Skin epidermis (tissue), 12 donors: ENCODE data around the gene SPPL2B.
A peak's percentile ranks its signal among the peaks of the same experiment; 100 is the strongest.

Experiments used
- H3K27ac ChIP-seq, 21 experiments: fragments of 200-600 bp; sonication (generic) in 11 of 21; one replicate each; pipeline ENCODE4 v1.5.0; 2020; ENCODE audit warnings: mild to moderate bottlenecking in 3 of 21, inconsistent platforms in 2 of 21, moderate library complexity in 2 of 21
- H3K4me3 ChIP-seq, 7 experiments: fragments of 200-600 bp; sonication (generic) in 2 of 7; one replicate each; pipeline ENCODE4 v1.5.0; 2020; ENCODE audit warnings: inconsistent platforms in 2 of 7, mild to moderate bottlenecking in 2 of 7, moderate library complexity in 1 of 7

SPPL2B gene, protein sequence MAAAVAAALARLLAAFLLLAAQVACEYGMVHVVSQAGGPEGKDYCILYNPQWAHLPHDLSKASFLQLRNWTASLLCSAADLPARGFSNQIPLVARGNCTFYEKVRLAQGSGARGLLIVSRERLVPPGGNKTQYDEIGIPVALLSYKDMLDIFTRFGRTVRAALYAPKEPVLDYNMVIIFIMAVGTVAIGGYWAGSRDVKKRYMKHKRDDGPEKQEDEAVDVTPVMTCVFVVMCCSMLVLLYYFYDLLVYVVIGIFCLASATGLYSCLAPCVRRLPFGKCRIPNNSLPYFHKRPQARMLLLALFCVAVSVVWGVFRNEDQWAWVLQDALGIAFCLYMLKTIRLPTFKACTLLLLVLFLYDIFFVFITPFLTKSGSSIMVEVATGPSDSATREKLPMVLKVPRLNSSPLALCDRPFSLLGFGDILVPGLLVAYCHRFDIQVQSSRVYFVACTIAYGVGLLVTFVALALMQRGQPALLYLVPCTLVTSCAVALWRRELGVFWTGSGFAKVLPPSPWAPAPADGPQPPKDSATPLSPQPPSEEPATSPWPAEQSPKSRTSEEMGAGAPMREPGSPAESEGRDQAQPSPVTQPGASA

DNA sequence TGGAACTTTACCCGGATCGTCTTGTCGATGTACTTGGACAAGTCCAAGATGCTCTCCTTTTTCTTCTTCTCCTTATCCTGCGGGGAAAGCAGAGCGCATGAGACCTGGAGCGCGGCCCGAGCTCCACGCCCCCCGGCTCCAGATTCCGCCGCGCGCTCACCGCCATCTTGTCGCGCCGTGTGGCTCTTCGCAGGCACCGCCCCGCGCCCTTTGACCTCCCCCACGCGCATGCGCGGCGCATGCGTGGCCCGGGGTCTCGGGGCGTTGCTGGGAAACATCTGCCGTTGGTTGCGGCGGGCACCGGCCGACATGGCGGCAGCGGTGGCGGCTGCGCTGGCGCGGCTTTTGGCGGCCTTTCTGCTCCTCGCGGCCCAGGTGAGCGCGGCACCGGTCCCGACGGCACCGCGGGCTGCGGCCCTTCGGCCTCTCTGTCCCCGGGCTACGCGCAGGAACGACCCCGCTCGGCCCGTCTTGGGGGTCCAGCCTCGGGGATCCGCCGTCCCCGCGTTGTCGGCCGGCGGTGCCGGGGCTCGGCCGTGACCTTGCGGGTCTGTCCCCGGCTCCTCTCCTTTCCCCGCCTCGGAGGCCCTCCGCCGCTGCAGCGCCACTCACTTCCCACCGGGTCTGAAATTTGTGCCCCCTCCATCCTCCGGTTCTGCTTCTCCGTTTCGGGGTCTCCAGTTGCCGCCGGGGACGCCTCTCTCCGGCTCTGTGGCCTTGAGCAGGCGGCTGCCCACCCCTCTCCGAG lies at the start of gene SPPL2B, which contains the start of gene LSM7:
TSS of gene SPPL2B (plus strand) at position 284 of the 748 bp plus-strand sequence. CDS start at position 310, 26 bp downstream.
TSS of gene LSM7 (minus strand) at position 186 of the 748 bp plus-strand sequence. CDS start at position 166, 20 bp downstream.
- peak within 1 kb of the TSS; percentile 32 to 96 (median 88) for H3K27ac ChIP-seq

DNA sequence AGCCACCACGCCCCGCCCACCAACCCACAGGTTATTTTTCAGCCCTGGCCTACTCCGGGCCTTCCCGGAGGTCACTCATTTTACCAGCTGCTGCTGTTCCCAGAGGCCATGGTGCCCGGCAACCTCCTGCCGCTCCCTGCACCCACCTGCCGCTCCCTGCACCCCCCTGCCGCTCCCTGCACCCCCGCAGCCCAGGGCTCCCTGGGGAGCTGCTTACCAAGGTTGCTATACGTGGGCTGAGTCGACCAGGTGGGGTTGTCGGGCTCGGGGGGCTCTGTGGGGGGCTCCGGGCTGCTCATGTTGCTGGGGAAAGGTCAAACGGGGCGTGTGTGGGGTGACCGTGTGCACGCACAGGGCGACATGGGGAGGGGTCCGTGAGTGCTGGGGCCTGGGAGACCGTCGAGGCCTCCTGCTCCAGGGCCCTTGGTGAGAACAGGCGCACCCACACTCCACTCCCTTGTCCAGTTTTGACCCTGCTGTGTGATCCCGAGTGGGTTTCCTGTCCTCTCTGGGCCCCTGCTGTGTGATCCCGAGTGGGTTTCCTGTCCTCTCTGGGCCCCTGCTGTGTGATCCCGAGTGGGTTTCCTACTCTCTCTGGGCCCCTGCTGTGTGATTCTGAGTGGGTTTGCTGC lies 47.7 kb upstream of the SPPL2B start:
- H3K4me3 ChIP-seq, result no peak overlapping the region
- H3K27ac ChIP-seq, result no peak overlapping the region

More for the DNA sequence above, at the start of gene SPPL2B, which contains the start of gene LSM7:
- peak within 1 kb of the TSS; percentile 78 to 99 (median 87) for H3K4me3 ChIP-seq

DNA sequence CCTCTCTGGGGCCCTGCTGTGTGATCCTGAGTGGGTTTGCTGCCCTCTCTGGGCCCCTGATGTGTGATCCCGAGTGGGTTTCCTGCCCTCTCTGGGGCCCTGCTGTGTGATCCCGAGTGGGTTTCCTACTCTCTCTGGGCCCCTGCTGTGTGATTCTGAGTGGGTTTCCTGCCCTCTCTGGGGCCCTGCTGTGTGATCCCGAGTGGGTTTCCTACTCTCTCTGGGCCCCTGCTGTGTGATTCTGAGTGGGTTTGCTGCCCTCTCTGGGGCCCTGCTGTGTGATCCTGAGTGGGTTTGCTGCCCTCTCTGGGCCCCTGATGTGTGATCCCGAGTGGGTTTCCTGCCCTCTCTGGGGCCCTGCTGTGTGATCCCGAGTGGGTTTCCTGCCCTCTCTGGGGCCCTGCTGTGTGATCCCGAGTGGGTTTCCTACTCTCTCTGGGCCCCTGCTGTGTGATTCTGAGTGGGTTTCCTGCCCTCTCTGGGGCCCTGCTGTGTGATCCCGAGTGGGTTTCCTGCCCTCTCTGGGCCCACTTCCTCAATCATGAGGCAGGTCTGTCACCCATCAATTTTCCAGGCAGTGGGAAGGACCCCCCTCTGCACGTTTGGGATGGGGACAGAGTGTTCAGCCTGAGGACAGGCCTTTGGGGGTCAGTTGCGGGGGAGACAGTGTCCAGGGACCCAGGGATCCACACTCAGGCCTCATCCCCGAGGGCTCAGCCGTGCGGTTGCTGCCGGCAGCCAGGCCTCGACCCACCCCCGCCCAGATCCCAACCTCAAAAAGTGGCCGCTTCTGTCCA lies 47.0 kb upstream of the SPPL2B start:
- Histone ChIP-seq H3K27ac (peak overlapping the region in 15 of 21 experiments; percentile 12 to 72 (median 50)), H3K4me3 (peak overlapping the region in 4 of 7 experiments; percentile 11 to 32 (median 20))

DNA sequence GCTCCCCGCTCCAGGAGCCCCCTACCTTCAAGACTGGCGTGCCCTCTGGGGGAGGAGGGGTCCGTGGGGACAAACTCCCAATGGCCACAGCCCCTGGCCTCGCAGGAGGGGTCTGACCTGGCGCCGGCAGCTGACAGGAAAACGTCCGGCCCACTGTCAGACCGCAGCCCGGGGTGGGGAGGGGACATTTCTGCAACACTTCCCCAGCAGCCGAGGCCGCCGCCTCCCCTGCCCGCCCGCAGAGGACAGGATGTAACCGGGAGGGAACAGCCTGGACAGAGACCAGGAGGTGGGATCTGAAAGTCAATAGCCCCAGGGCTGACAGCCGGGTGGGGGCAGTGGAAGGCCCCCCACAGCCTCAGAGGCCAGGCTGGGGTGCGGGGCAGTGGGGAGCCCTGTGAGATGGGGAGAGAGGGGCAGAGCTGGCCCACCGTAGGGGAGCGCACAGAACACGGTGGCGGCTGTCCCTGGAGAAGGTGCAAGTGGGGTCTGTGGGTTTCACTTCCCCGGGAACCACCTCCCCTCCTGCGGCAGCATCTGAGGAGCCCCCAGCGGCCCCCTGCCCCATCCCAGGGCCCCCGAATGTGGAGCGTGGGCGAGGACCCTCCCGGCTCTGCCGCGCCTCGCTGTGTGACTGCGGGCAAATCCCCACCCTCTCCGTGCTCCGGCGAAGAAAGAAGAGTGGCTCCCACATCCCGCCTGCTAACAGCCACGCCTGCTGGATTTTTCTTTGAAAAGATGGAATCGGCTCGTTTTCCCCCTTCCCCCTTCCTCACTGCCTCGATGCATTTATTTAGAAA lies 46.2 kb upstream of the SPPL2B start, which contains the start of gene PEAK3:
TSS of gene PEAK3 (minus strand) at position 114 of the 800 bp plus-strand sequence. CDS start 1,244 bp downstream, outside the sequence.
- Histone ChIP-seq H3K27ac (peak within 1 kb of the TSS in 15 of 21 experiments; percentile 12 to 72 (median 50)), H3K4me3 (peak within 1 kb of the TSS in 4 of 7 experiments; percentile 11 to 32 (median 20))

DNA sequence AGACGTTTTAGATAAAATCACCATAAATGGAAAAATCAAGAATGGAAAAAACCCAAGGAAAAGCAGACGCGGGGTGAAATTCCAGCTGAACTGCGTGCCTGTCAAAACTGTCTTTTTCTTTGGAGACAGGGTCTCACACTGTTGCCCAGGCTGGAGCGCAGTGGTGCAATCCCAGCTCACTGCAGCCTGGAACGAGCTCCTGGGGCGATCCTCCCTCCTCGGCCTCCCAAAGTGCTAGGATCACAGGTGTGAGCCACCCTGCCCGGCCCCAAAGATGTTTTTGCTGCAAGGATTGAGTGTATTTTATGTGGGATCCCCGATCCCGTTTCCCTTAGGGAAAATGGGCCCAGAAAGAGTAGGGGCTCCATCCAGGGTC lies 45.6 kb upstream of the SPPL2B start:
- Histone ChIP-seq H3K4me3 (peak overlapping the region in 1 of 7 experiments; percentile 11), H3K27ac (peak overlapping the region in 4 of 21 experiments; percentile 42 to 72 (median 58))

DNA sequence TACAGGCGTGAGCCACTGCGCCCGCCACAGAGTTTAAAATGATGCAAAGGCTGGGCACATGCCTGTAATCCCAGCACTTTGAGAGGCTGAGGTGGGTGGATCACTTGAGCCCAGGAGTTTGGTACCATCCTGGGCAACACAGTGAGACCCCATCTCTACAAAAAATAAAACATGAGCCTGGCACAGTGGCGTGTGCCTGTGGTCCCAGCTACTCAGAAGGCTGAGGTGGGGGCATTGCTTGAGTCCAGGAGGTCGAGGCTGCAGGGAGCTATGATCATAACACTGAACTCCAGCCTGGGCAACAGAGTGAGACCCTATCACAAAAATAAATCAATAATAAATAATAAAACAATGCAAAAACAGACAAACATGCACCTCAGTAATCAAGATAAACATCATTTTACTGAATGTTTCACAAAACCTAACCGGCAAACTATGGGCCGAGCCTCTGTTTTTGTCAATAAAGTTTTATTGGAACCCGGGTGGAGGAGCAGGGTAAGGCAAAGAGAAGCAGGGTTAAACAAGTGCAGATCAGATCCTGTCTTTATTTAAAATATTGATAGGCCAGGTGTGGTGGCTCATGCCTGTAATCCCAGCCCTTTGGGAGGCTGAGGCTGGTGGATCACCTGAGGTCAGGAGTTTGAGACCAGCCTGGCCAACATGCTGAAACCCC lies 44.5 kb upstream of the SPPL2B start:
- no peak overlapping the region for H3K4me3 ChIP-seq
- H3K27ac ChIP-seq, result no peak overlapping the region

DNA sequence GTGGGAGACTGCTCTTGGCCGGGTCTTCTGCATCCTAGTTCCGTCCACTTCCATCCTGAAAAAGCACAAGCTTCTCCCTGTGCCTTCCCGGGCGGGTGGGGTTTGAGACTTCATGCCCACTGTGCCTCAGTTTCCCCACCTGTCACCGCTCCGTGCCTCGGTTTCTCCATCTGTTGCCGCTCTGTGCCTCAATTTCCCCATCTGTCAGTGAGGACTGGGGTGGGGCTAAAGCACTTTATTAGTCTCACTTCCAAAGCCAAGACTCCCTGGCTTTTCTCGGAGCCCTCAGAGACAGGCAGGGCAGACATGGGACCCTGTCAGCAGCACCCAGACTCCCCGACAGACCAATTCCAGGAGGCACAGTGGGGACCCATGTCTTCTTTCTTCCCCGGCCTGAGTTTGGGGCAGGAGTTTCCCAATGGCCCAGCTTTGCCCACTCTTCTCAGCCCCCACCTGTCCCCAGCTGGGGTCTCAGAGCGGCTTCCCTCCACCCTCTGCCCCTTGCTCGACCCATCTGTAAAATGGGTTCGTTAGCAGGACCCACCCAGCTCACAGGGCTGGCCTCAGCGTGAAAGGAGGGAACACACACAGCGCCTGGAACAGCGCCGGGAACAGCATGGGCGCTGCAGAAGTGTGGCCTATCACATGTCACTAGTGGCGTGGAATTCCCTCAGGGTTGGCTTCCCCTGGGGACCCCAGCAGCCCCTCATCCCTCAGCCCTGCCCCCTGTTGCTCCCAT lies 41.9 kb upstream of the SPPL2B start:
- Histone ChIP-seq H3K27ac (no peak overlapping the region), H3K4me3 (no peak overlapping the region)

DNA sequence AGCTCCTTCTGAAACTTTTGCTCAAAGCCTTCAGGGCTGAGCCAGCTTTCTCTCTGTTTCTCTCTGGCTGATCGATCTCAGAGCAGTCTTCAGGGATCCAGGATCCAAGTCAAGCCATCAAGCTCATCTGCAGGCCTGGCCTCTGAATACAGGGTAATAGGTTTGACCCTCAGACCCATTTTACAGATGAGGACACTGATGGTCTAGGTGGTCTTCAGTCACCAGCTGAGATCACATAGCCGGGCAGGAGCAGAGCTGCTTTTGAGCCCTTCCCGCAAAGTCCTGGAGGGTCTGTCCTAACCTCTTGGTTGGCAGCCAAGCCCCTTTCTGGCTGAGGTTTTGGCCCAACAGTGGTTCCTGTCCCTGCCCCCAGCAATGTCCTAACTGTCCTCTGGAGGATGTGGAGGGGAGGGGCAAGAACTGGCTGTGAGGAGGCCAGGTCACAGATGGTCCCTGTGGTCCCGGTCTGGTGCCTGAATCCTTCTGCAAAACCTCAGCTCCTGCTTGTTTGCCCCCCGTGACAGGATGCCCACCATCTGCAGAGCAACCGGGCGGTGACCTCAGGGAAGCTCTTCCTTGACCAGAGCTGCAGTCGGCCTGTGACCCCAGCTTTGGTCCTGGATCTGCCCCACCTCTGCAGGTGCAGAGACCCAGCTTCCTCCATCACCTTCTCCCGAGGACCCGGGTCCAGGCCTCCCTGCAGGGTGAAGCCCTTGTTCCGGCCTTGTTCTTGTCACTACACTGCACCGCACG lies 40.7 kb upstream of the SPPL2B start:
- peak overlapping the region in 3 of 21 experiments; percentile 2 to 81 (median 8) for H3K27ac ChIP-seq
- H3K4me3 ChIP-seq, result no peak overlapping the region

DNA sequence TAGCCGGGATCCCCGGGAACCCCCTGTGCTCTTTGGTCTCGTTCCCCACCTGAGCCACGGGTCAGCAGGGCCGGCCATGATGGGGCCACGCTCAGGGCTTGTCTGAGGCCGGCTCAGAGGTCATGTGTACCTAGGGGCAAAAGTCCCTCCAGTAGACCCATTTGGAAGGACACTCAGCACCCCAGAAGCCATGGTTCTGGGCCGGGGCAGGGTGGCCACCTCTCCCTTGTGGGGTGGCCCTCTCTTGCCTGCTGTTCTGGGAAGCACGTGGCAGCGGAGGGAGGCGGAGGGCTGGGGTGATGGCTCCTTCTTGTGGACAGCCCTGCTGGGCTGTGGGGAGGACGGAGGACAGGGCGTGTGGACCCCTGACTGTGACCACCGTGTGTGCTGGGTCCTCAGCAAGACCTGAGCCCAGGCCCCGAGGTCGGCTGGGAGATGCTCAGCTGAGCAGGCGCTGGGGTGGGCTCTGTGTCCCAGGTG lies 40.1 kb upstream of the SPPL2B start:
- Histone ChIP-seq H3K27ac (peak overlapping the region in 7 of 21 experiments; percentile 12 to 86 (median 69)), H3K4me3 (no peak overlapping the region)

DNA sequence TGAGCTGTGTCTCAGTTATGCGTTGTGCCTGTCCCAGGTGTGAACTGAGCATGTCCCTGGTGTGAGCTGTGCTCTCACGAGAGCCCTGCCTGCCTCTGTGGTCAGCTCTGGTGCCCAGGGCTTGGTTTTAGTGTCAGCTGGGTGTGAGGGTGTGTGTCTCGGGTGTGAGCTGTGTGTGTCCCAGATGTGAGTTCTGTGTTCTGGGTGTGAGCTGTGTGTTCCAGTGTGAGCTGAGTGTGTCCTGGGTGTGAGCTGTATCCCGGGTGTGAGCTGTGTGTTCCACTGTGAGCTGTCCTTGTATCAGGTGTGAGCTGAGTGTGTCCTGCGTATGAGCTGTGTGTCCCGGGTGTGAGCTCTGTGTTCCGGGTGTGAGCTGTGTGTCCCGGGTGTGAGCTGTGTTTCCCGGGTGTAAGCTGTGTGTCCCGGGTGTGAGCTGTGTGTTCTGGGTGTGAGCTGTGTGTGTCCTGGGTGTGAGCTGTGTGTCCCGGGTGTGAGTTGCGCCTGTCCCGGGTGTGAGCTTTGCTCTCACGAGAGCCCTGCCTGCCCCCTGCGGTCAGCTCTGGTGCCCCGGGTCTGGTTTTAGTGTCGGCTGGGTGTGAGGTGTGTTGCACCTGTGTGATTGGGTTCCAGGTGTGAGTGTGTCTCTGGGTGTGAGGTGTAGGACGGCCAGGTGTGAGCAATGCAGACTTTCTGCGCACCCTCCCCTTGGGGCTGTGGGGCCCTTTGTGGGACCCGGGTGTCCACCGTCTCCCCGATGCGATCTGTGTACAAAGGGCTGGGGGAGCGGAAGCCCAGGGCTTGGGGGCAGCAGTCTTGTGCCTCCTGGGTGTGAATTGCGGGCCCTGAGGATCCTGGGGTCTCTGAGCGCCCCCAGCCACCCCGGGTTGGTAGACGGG lies 39.4 kb upstream of the SPPL2B start:
- H3K27ac ChIP-seq, result peak overlapping the region in 15 of 21 experiments; percentile 12 to 86 (median 74)
- peak overlapping the region in 6 of 7 experiments; percentile 33 to 43 (median 40) for H3K4me3 ChIP-seq

DNA sequence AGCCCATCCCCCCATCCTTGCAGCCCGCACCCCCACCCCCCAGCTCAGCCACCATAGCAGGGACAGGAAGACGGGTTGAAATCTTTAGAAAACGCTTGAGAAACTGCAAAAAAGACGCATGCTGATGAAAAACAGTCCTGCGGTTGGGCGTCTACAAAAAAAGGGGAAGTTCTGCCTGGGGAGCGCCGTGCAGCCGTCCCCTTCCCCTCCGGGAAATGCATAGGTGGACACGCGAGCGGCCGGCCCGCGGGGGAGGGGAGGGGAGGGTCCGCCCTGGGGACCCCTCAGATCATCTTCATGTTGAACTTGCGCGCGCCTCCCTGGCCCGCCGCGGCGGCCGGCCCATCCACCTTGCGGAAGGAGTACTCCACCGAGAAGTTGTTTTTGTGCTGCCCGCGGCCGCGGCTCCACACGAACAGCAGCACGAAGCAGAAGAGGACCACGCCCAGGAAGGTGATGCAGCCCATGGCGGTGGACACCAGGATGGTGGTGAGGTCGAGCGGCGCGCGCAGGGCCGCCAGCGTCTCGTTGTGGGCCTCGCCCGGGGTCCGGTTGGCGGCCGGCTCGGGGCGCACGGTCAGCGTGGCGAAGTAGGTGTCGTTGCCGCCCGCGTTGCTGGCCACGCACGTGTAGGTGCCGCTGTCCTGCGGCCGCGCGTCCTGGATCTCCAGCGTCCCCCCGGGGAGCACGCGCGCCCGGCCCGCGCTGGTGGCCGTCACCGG lies 38.6 kb upstream of the SPPL2B start:
- peak overlapping the region; percentile 29 to 43 (median 37) for H3K4me3 ChIP-seq
- peak overlapping the region in 17 of 21 experiments; percentile 19 to 86 (median 69) for H3K27ac ChIP-seq

DNA sequence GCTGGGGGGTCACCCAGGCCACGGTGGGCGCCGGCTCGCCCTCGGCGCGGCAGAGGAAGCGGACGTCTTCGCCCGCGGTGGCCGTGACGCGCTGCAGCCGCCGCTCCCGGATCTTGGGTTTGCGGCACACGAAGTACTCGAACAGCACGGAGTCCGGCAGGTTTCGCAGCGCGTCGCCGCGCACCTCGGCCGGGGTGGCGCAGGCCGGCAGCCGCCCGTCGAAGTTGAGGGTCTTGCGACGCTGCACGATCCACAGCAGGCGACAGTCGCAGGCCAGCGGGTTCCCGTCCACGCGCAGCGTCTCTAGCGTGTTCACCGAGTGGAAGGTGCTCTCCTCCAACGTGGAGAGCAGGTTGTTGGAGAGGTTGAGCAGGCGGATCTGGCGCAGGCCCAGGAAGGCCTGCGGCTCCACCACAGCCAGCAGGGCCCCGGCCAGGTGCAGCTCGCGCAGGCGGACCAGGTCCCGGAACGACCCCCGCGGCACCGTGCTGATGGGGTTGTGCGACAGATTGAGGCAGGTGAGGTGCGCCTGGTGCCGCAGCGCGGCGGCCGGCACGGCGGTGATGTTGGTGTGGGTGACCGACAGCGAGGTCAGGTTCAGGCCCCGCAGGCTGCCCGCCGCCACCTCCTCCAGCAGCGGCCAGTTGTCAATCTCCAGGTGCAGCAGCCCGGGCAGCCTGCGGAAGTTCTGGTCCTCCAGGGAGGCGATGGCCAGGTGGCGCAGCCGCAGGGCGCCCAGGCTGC lies 37.9 kb upstream of the SPPL2B start:
- peak overlapping the region in 17 of 21 experiments; percentile 19 to 86 (median 69) for H3K27ac ChIP-seq

DNA sequence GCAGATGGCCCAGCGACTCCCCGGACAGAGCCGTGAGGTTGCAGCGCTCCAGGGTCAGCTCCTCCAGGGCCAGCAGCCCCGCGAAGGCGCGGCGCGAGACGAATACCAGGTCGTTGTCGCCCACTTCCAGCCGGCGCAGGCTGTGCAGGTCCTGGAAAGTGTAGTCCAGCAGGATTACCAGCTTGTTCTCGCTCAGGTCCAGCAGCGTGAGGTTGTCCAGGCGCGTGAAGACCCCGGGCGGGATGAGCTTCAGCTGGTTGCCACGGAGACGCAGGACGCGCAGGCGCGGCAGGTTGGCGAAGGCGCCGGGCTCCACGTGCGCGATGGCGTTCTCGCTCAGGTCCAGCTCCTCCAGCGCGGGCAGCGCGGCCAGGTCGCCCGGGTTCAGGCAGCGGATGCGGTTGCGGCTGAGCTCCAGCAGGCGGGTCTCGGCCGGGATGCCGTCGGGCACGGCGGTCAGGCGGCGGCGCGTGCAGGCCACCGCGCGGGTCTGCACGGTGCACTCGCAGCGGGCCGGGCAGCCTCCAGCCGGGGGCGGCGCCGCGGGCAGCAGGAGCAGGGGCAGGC lies 37.2 kb upstream of the SPPL2B start:
- peak overlapping the region; percentile 29 to 43 (median 37) for H3K4me3 ChIP-seq
- H3K27ac ChIP-seq, result no peak overlapping the region

More for the DNA sequence above, 37.9 kb upstream of the SPPL2B start:
- H3K4me3 ChIP-seq, result peak overlapping the region; percentile 29 to 43 (median 37)
